ENCODE measurements around the gene RETREG2. TPM values are rescaled to one million over a fixed set of nuclear protein-coding genes. Genes with fewer than 3 reads are reported as not detected.

The RETREG2 gene
- total RNA-seq, 2 donors from 2014 or later = 78.4 to 81.4 TPM

- Mint-ChIP-seq H3K4me1 (peaks cover 20% of the 10 kb centered on the region), H3K27me3 (no peaks in the 10 kb centered on the region), H3K4me3 (peak overlapping the region; percentile 91), H3K27ac (peak overlapping the region; percentile 94), H3K36me3 (ENCODE audit: low read depth) (no peaks in the 10 kb centered on the region)
- H3K9me3 ChIP-seq (ENCODE audit: control insufficient read depth, low read length, poor library complexity, severe bottlenecking) = no peaks in the 10 kb centered on the region
- DNase-seq = no peak
- ATAC-seq = no peak
These were observed 30.0 kb downstream of the RETREG2 start for GRCh38 chr2:219207884-219208740.

GRCh38 chr2:219209236-219210195 is 31.4 kb downstream of the RETREG2 start:
- DNase-seq (no peak), ATAC-seq (no peak)
- H3K4me1 Mint-ChIP-seq = peaks cover 20% of the 10 kb centered on the region
- no peaks in the 10 kb centered on the region for H3K36me3 Mint-ChIP-seq (ENCODE audit: low read depth)
- H3K9me3 ChIP-seq (ENCODE audit: control insufficient read depth, low read length, poor library complexity, severe bottlenecking) = no peaks in the 10 kb centered on the region
- H3K27ac Mint-ChIP-seq = peak overlapping the region; percentile 94
- H3K27me3 Mint-ChIP-seq = no peaks in the 10 kb centered on the region
- peak overlapping the region; percentile 21 for H3K4me3 Mint-ChIP-seq

- no peak overlapping the region for H3K4me3 Mint-ChIP-seq
- ATAC-seq = no peak
- peaks cover 20% of the 10 kb centered on the region for H3K4me1 Mint-ChIP-seq
- H3K36me3 Mint-ChIP-seq (ENCODE audit: low read depth) = no peaks in the 10 kb centered on the region
- no peaks in the 10 kb centered on the region for H3K27me3 Mint-ChIP-seq
- H3K9me3 ChIP-seq (ENCODE audit: control insufficient read depth, low read length, poor library complexity, severe bottlenecking) = no peaks in the 10 kb centered on the region
- DNase-seq = no peak
- peak overlapping the region; percentile 94 for H3K27ac Mint-ChIP-seq
These were observed 32.3 kb downstream of the RETREG2 start for GRCh38 chr2:219210196-219210885.

- no peaks in the 10 kb centered on the region for H3K36me3 Mint-ChIP-seq (ENCODE audit: low read depth)
- peak overlapping the region; percentile 94 for H3K27ac Mint-ChIP-seq
- no peaks in the 10 kb centered on the region for H3K9me3 ChIP-seq (ENCODE audit: control insufficient read depth, low read length, poor library complexity, severe bottlenecking)
- peaks cover 20% of the 10 kb centered on the region for H3K4me1 Mint-ChIP-seq
- DNase-seq (no peak), ATAC-seq (no peak)
- H3K27me3 Mint-ChIP-seq = no peaks in the 10 kb centered on the region
- peak overlapping the region; percentile 63 for H3K4me3 Mint-ChIP-seq
These were observed 32.8 kb downstream of the RETREG2 start for GRCh38 chr2:219210886-219211362.

- Mint-ChIP-seq H3K4me1 (peaks cover 19% of the 10 kb centered on the region), H3K27ac (no peak overlapping the region), H3K36me3 (ENCODE audit: low read depth) (no peaks in the 10 kb centered on the region), H3K4me3 (no peak overlapping the region), H3K27me3 (no peaks in the 10 kb centered on the region)
- ATAC-seq (no peak), DNase-seq (no peak)
- no peaks in the 10 kb centered on the region for H3K9me3 ChIP-seq (ENCODE audit: control insufficient read depth, low read length, poor library complexity, severe bottlenecking)
These were observed 34.9 kb downstream of the RETREG2 start for GRCh38 chr2:219213026-219213415.

GRCh38 chr2:219213486-219214071 is 35.5 kb downstream of the RETREG2 start:
- H3K27me3 Mint-ChIP-seq = no peaks in the 10 kb centered on the region
- ATAC-seq (no peak), DNase-seq (no peak)
- no peaks in the 10 kb centered on the region for H3K9me3 ChIP-seq (ENCODE audit: control insufficient read depth, low read length, poor library complexity, severe bottlenecking)
- H3K27ac Mint-ChIP-seq = no peak overlapping the region
- H3K4me1 Mint-ChIP-seq = peaks cover 15% of the 10 kb centered on the region
- no peak overlapping the region for H3K4me3 Mint-ChIP-seq
- no peaks in the 10 kb centered on the region for H3K36me3 Mint-ChIP-seq (ENCODE audit: low read depth)

- Mint-ChIP-seq H3K4me1 (peaks cover 14% of the 10 kb centered on the region), H3K36me3 (ENCODE audit: low read depth) (no peaks in the 10 kb centered on the region), H3K27ac (no peak overlapping the region)
These were observed 36.1 kb downstream of the RETREG2 start for GRCh38 chr2:219214141-219214540.

GRCh38 chr2:219214786-219215185 is 36.7 kb downstream of the RETREG2 start:
- Mint-ChIP-seq H3K4me1 (peaks cover 11% of the 10 kb centered on the region), H3K4me3 (no peak overlapping the region), H3K36me3 (ENCODE audit: low read depth) (no peaks in the 10 kb centered on the region), H3K27ac (no peak overlapping the region), H3K27me3 (no peaks in the 10 kb centered on the region)
- no peak for DNase-seq
- H3K9me3 ChIP-seq (ENCODE audit: control insufficient read depth, low read length, poor library complexity, severe bottlenecking) = no peaks in the 10 kb centered on the region
- no peak for ATAC-seq

More at GRCh38 chr2:219214141-219214540, 36.1 kb downstream of the RETREG2 start:
- H3K9me3 ChIP-seq (ENCODE audit: control insufficient read depth, low read length, poor library complexity, severe bottlenecking) = no peaks in the 10 kb centered on the region
- DNase-seq (no peak), ATAC-seq (no peak)
- H3K4me3 Mint-ChIP-seq = no peak overlapping the region
- no peaks in the 10 kb centered on the region for H3K27me3 Mint-ChIP-seq

- no peaks in the 10 kb centered on the region for H3K27me3 Mint-ChIP-seq
- H3K27ac Mint-ChIP-seq = no peak overlapping the region
- no peak overlapping the region for H3K4me3 Mint-ChIP-seq
- H3K9me3 ChIP-seq (ENCODE audit: control insufficient read depth, low read length, poor library complexity, severe bottlenecking) = no peaks in the 10 kb centered on the region
- DNase-seq (no peak), ATAC-seq (no peak)
- no peaks in the 10 kb centered on the region for H3K36me3 Mint-ChIP-seq (ENCODE audit: low read depth)
- H3K4me1 Mint-ChIP-seq = peaks cover 10% of the 10 kb centered on the region
These were observed 37.9 kb downstream of the RETREG2 start for GRCh38 chr2:219215871-219216534.

- no peak overlapping the region for H3K27ac Mint-ChIP-seq
- H3K4me1 Mint-ChIP-seq = peaks cover 9% of the 10 kb centered on the region
- no peaks in the 10 kb centered on the region for H3K27me3 Mint-ChIP-seq
- no peak overlapping the region for H3K4me3 Mint-ChIP-seq
- H3K36me3 Mint-ChIP-seq (ENCODE audit: low read depth) = peaks cover 2% of the 10 kb centered on the region
- H3K9me3 ChIP-seq (ENCODE audit: control insufficient read depth, low read length, poor library complexity, severe bottlenecking) = no peaks in the 10 kb centered on the region
- ATAC-seq = no peak
- no peak for DNase-seq
These were observed 38.5 kb downstream of the RETREG2 start for GRCh38 chr2:219216535-219216915.

- Mint-ChIP-seq H3K27me3 (no peaks in the 10 kb centered on the region), H3K4me3 (peak overlapping the region; percentile 89), H3K4me1 (peaks cover 10% of the 10 kb centered on the region), H3K36me3 (ENCODE audit: low read depth) (peaks cover 4% of the 10 kb centered on the region), H3K27ac (peak overlapping the region; percentile 73)
- no peaks in the 10 kb centered on the region for H3K9me3 ChIP-seq (ENCODE audit: control insufficient read depth, low read length, poor library complexity, severe bottlenecking)
- peak; percentile 50 for ATAC-seq
- DNase-seq = peak in 1 of 3 donors; percentile 23
These were observed 40.2 kb downstream of the RETREG2 start for GRCh38 chr2:219218217-219218731.
